Transverse colon (tissue), 4 donors: ENCODE data around the gene PRPF6.

Source experiments
- POLR2AphosphoS5 ChIP-seq, 3 donors: sonication (generic); formaldehyde crosslinking; IDR thresholded peaks; one replicate each; pipeline ENCODE4 v1.6.1; 2016; ENCODE audit warnings: antibody characterized with exemption in 3 of 3
- TF ChIP-seq, protein P1 (sequence below), 5 experiments: fragments of 200-600 bp in 3 of 5; fragments of 450-650 bp in 2 of 5; sonication (generic) in 3 of 5; IDR thresholded peaks; 1 replicate in 2 of 5; 2 replicates in 3 of 5; pipeline ENCODE4 v1.5.1; 2016 to 2017; ENCODE audit warnings: antibody characterized with exemption in 5 of 5, inconsistent platforms in 3 of 5, mild to moderate bottlenecking in 2 of 5, moderate library complexity in 1 of 5

- TF ChIP-seq, protein P1, sequence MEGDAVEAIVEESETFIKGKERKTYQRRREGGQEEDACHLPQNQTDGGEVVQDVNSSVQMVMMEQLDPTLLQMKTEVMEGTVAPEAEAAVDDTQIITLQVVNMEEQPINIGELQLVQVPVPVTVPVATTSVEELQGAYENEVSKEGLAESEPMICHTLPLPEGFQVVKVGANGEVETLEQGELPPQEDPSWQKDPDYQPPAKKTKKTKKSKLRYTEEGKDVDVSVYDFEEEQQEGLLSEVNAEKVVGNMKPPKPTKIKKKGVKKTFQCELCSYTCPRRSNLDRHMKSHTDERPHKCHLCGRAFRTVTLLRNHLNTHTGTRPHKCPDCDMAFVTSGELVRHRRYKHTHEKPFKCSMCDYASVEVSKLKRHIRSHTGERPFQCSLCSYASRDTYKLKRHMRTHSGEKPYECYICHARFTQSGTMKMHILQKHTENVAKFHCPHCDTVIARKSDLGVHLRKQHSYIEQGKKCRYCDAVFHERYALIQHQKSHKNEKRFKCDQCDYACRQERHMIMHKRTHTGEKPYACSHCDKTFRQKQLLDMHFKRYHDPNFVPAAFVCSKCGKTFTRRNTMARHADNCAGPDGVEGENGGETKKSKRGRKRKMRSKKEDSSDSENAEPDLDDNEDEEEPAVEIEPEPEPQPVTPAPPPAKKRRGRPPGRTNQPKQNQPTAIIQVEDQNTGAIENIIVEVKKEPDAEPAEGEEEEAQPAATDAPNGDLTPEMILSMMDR (IDR thresholded peaks at IDR 0.05), result no peak
- no peak for TF ChIP-seq POLR2AphosphoS5 (IDR thresholded peaks at IDR 0.05)
Measured at GRCh38 chr20:63967330-63968135, 13.4 kb upstream of the PRPF6 start.
